NCI-H2196 (cell line): Measurements from ENCODE around the gene TSPAN32.

Experiments used
- DNase-seq: peaks from one replicate; lab custom pipeline; 2025; ENCODE audit not compliant: unreplicated experiment; lab: John Stamatoyannopoulos, UW

Gene TSPAN32, protein sequence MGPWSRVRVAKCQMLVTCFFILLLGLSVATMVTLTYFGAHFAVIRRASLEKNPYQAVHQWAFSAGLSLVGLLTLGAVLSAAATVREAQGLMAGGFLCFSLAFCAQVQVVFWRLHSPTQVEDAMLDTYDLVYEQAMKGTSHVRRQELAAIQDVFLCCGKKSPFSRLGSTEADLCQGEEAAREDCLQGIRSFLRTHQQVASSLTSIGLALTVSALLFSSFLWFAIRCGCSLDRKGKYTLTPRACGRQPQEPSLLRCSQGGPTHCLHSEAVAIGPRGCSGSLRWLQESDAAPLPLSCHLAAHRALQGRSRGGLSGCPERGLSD

DNA sequence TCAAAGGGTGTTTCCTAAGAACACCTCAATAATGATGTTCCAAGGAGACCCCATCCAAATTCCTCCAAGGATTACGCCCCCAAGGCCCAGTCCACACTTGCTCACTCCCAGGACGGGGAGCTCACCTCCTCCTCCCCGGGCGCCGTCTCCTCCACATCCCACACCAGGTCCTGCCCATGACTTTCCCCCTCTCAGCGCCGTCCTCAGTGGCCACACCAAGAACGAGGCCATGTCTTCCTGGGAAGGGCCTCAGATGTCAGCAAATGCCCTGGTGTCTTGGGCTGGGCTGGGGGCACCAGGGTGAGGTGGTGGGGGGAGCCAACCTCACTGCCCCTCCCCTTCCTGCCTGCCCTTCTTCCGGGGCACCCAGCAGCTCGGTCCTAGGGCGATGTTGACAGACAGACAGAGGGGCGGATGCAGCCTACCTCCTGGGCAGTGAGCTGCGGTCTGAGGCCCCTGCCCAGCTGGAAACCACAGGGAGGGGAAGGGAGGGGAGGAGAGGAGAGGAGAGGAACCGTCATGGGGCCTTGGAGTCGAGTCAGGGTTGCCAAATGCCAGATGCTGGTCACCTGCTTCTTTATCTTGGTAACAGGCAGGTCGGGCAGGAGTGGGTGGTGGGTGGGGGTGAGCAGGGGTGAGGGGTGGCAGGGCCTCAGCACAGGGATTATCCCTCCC, at the start of gene TSPAN32, which contains the start of gene C11orf21:
TSS of gene TSPAN32 (plus strand) at position 383 of the 675 bp plus-strand sequence. CDS start at position 520, 137 bp downstream.
TSS of gene C11orf21 (minus strand) at position 288 of the 675 bp plus-strand sequence. CDS start at position 178, 110 bp downstream.
- no peak for DNase-seq

GRCh38 chr11:2252018-2252417, 49.8 kb upstream of the TSPAN32 start:
- DNase-seq, result no peak

- DNase-seq, result no peak
These were observed 45.4 kb upstream of the TSPAN32 start for GRCh38 chr11:2256293-2256913.

DNA sequence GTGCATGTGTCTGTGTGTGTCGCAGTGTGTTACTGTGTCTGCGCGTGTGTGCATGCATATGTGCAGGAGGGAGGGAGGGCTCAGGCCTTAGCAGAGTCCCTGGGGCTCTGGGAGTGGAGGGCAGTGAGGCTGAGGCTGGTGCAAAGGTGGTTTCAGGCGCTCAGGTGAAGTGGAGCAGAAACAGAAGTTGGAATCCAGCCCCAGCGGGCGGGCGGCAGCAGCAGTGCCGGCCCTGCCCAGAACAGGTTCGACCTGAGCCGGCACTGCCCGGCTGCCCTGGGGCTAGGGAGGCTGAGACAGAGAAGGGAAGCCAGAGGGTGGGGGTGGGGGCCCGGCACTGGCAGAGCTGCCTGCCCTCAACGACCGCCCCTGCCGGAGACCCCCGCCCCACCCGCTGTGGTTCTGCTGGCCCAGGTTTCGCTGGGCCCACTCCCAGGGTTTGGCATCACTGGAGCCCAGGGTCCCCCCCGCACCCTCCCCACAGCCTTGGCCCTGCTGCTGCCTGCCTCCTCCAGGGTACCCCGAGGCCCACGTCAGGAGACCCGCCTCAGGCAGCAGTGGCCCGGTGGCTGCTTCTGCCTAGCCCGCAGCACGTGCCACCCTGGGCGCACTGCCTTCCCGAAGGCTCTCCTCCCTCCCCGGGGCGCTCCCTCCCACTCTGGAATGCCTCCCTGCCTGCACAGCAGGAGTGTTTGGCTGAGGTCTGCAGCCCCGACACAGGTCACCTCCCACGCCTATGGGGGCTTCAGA, 44.7 kb upstream of the TSPAN32 start:
- peak; percentile 14 for DNase-seq

- no peak for DNase-seq
These were observed 43.0 kb upstream of the TSPAN32 start for GRCh38 chr11:2258501-2259465.

- no peak for DNase-seq
These were observed 42.4 kb upstream of the TSPAN32 start for GRCh38 chr11:2259466-2259830.

GRCh38 chr11:2259897-2260451, 41.8 kb upstream of the TSPAN32 start:
- no peak for DNase-seq

DNA sequence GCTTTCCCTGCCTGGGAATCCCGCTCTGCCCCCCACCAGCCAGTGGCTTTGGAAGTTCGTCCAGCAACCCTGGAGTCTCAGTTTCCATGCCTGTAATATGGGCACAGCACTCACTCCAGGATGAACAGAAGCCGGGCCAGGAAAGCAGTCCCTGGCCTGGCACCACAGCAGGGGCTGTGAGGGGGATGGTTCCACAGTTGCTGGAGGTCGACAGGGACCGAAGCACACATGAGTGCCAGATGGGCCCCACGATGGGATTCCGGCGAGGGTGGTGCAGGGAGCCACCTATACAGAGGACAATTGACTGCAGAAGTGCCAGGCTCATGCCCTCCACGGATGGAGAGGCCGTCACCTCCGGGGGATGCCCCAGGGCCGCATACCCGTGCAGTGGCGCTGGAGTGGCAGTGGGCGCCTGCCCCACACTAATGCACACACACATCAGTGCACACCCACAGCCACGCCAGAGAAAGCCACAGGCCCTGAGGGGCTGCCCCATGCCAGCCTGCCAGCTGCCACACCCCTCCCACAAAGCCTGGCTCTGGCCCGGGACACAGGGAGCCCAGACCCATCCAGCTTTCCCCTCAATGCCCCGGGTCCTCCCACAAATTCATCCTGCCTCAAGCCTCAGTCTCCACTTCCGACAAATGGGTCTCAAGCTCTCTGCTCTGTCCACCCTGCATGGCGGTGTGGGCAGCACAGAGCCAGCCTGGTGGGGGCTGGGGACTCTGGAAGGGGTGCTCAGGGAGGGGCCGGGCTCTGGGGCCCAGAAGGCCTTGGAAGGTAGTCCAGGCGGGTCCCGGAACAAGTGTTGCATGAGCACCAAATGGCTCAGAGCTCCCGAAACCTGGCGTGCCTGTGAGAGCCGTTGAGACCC, 41.1 kb upstream of the TSPAN32 start:
- DNase-seq, result no peak

DNA sequence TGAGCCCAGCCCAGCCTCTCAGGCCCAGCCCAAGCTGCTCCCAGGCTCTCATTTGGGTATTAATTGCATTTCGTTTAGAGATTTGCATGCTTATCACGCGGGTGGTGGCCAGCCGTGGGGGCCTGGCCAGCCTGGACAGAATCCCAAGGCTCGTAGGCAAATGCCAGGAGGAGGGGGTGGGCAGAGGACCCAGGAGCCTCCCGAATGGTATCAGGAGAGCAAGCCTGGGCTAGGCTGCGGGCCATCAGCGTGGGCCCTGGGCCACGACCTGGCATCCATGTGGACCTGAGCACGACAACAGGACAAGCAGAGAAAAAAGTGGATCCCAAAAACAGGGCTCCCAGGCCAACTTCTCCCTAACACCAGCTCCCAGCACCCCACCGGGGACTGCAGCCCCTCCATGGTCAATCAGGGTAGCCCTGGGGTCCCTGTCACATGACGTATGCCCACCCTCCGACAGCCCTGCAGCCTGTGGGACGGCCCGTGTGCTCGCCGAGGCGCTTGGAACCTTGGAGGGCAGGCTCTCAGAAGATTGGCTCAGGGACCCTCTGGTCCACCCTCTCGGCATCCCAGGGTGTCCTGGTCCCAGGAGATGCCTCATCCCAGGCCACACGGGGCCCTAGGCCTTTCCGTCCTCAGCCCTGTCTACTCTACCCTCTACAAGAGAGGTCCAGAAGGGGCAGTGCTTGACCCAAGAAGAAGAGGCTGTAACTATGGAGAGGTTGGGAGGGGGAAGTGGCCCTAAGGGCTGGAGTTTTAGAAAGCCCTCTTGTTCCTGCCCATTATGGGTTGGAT, 40.2 kb upstream of the TSPAN32 start:
- no peak for DNase-seq

DNA sequence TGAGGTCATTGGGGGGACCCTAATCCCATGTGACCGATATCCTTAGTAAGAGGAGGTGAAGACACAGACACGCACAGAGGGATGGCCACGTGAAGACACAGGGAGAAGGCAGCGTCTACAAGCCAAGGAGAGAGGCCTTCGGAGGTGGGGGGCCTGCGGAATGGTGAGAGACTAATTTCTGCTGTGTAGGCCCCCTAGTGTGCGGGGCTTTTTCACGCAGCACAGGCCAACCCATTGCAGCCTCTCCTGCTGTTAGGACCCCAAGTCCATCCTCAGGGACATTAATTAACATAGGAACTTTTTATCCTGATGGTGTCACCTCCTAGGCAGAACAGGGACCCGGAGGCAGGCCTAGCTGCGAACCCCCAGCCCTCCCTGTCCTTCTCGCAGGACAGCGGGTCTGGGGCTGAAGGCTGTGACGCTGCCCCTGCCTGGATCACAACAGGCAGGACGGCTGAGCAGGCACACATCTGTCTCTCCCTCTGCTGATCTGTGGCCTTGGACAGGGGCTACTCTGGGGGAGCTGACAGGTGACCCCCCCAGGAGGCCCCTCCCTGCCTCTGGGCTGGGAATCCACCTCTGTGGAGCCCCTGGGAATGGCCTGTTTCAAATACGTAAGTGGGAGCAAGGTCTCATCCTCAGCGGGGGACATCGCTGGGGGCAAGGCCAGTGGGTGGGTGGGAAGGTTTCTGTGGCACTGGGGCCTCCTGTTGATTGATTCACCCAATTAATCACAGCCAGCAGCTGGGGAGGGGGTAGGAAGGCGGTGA, 39.3 kb upstream of the TSPAN32 start:
- DNase-seq, result no peak

DNA sequence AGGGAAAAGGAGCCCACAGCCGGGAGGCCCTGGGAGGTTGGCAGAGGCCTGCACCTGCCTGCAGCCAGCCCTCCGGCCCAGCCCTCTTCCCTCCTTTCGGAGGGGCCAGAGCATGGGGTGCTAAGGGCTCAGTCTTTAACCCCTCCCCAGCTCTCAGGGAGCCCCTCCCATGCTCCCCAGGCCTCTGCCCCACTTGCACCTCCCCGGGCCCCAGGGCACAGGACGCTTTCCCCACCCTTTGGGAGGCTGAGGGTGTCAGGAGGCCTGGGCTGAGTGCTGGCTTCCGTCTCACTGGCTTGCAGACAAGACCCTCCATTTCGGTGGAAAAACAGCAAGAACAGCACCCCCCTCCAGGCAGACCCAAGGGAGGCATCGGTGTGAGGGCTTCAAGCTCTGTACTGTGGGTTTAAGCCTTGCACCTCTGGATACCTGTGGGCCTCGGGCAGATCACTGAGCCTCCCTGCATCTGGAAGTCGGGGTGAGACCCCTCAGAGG, 38.7 kb upstream of the TSPAN32 start:
- DNase-seq, result no peak

DNA sequence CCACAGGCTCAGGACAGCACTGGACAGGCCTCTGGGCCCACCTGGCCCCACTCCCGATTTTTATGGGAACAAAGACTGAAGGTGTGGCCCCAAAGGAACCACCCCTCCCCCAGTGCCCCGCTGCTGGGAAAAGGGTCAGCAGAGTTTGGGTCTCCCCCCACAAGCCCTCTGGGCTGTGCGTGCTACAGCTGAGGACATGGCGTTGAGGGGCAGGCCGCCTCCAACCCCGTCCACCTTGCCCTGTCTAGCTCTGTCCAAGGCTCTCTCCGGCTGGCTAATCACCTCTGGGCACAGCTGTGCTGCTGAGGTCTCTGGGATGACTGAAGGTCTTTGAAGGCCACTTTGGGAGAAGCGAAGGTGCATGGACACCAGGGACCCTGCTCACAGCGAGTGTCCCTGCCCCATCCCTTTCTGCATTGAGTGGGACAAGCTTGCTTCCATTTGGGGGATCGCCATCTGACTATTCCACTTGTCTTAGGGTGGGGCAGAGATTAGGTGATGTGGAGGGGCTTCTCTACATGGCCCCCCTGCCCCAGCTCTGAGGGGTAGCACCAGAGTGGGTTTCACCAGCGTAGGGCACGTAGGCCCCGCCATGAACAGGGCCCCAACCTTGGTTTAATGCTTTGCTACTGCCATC, 38.0 kb upstream of the TSPAN32 start:
- no peak for DNase-seq

- no peak for DNase-seq
These were observed 37.3 kb upstream of the TSPAN32 start for GRCh38 chr11:2264366-2265053.

DNA sequence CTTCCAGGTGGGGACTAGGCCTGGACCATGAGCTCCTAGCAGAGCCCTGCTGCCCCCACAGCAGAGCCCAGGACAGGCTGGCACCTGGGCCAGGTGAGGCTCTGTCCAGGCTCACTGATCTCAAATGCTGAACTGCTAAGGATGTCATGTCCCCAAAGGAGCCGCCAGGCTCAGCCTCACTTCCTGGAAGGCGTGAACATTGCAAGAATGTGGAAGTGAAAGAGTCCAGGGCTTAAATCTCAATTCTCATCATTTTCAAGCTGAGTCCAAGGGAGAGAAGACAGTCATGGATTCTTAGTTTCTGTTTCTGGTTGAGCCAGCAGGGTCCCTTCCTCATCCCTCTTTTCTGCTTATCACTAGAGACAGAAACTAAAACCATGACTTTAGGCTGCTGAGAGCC, 36.4 kb upstream of the TSPAN32 start:
- DNase-seq, result no peak

DNA sequence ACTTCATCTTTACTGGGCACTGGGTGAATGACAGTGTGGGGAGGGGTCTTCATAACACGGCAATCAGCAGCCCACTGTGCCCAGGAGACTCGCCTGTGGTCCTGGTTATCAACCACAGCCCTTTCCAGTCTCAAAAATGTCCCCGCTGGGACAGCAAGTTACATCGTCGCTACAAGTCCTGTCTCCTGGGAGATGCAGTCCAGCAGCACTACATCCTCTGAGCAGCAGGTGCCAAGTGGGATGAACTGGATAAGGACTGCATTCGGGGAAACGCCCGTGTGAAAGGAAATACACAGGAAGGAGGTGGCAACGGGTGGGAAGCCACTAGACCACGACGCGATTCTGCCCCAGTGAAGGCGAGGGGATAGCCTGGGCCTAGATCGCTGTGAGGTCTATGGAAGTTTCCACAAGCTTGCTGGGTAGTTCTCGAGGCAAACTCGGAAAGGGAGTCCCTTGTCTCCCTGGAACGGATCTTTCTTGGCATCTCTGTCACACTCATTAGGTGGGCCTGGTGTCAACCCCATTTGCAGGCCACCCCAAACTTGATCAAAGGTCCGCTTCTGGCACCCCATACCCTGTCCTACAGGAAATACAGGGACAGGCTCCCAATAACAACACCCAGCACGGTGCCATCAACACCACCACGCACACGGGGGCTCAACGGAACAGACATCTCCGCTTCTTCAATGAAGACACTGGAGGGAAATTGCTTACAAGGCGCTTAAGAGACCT, 35.8 kb upstream of the TSPAN32 start:
- DNase-seq, result no peak
